ENCODE data around the gene PTEN.
"Not testable (repeated sequence)": the region's sequence is repeated elsewhere in the genome, so short reads cannot be mapped to it uniquely, and the experiment has no call there.

PTEN gene

DNA sequence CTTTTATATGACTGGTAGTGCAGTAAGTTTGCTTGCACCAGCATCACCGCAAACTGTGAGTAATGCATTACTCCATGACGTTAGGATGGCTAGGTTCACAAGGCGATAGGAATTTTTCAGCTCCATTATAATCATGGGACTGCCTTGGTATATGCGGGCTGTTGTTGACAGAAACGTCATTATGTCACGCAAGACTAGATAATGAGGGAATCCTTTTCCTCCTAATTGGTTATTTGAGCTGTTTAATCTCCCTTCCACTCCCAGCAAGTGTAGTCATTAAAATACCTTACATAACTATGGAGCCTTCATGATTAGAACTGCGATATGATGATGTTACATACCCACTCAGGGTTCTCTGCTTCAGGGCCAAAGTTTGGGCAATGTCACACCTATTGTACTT is 17.4 kb upstream of the PTEN start:
- DNase-seq, result no peak

DNA sequence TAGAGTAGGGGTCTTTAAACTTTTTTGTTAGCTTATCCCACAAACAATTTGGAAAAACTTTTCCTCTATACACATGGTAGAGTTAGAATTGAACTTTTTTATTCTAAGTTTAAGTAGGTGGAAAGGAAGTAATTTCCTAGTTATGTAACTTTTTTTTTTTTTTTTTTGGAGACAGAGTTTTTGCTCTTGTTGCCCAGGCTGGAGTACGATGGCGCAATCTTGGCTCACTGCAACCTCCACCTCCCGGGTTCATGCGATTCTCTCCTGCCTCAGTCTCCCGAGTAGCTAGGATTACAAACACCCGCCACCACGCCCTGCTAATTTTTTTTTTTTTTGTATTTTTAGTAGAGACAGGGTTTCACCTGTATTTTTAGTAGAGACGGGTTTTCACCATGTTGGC is 16.7 kb upstream of the PTEN start:
- DNase-seq, result not testable (repeated sequence)

DNA sequence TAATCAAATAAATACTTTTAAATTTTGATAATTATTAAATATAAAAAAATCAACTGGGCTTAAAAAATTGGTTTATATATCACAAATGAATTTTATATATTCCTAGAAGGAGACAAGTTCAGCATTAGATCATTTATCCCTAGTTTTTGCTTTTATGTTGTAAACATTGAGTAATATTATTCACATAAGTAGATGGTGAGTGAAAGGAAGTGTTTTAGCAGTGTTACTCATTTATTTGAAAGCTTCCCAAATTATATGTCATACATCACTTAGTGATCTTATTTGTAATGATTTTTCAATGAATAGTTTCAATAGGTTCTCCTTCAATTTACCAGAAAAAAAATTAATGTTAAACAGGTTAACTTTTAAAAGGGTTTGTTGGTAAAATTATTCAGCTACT is 15.9 kb upstream of the PTEN start:
- no peak for DNase-seq

DNA sequence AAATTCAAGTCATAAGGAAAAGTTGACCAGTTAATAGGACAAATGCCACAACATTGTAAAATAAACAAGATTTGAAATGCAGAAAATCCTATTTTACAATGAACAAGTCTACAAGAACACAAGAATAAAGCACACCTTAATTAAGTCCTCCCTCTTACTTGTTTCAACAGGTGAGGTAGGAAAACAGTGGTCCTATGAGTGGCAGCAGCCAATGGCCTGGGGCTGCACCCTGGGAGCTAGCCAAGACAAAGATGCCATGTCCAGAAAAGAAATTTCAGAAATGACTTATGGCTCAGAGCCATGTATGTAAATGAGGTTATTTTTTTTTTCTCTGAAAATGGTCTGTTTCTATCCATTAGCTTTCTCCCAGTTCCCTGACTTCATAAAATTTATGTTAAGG is 14.4 kb upstream of the PTEN start:
- DNase-seq, result no peak

DNA sequence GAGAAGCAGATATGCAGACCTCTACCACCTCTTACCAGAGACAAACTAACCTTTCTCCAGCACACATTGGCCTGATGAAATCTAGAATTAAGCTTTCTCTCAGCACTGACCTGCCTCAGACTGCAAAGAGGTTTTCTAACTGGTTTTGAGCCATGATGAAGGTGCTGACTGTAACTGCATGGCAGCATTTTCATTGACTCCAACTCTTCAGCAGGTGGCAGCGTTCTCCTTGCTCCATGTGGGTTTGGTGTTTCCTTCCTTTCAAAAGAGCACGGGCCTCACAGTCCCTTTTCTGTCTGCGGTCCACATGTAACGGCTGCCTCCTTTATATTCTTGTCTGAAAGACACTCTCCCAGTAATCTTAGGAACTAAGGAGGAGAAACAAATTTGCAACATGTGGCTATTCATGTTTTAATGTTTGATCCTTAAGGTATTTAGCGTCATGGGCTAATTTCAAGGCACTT is 12.7 kb upstream of the PTEN start:
- DNase-seq, result no peak

DNA sequence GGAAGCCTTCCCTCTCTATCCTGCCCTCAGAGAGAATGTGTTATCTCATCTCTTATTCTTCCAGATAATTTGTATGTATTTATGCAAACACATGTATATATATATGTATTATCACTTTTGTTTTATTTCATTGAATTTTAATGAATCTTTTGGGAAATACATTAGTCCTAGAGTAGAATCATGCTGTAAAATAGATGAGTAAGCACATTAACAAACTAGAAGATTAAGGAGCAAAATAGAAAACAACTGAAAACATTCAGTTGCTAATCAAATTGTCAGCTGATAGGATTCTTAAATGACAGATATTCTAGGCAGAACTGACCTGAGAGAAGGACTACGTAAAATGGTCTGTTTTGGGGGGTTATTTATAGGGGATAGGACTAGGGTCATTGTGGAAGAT is 11.3 kb upstream of the PTEN start:
- DNase-seq, result no peak

DNA sequence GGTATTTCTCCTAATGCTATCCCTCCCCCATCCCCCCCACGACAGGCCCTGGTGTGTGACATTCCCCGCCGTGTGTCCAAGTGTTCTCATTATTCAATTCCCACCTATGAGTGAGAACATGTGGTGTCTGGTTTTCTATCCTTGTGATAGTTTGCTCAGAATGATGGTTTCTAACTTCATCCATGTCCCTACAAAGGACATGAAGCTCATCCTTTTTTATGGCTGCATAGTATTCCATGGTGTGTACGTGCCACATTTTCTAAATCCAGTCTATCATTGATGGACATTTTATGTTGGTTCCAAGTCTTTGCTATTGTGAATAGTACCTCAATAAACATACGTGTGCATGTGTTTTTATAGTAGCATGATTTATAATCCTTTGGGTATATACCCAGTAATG is 8.2 kb upstream of the PTEN start:
- DNase-seq, result not testable (repeated sequence)

DNA sequence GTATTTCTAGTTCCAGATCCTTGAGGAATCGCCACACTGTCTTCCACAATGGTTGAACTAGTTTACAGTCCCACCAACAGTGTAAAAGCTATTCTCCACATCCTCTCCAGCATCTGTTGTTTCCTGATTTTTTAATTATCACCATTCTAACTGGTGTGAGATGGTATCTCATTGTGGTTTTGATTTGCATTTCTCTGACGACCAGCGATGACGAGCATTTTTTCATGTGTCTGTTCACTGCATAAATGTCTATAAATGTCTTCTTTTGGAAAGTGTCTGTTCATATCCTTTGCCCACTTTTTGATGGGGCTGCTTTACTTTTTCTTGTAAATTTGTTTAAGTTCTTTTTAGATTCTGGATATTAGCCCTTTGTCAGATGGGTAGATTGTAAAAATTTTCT is 7.8 kb upstream of the PTEN start:
- not testable (repeated sequence) for DNase-seq

DNA sequence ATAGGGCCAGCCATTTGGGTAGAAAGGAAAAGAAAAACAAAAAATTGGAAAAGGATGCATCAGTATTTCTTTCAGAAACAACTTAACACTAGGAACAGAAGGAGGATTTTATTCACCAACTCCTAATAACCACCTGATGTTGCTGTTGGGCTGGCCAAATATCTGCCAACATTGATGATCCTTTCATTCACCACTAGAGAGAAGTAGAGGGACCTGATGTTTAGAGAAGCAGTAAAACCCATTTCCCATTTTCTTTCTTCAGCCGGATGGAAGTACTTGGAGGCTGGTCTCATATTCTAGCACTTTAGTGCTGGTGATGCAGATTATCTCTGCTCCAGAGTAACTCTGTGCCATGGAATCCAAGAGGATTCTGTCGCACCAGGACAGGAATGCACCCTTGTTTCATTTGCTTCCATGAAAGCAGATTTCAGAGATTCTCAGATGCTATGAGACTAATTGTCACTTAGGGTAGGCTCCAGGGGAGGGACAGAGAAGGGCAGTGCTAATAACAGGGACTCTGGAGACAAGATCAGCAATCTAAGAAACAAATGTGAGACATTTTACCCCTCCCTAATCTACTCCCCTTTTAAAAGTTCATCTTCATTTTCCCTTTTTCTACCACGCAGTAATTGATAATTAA is 3.1 kb upstream of the PTEN start:
- DNase-seq, result peak; percentile 35

DNA sequence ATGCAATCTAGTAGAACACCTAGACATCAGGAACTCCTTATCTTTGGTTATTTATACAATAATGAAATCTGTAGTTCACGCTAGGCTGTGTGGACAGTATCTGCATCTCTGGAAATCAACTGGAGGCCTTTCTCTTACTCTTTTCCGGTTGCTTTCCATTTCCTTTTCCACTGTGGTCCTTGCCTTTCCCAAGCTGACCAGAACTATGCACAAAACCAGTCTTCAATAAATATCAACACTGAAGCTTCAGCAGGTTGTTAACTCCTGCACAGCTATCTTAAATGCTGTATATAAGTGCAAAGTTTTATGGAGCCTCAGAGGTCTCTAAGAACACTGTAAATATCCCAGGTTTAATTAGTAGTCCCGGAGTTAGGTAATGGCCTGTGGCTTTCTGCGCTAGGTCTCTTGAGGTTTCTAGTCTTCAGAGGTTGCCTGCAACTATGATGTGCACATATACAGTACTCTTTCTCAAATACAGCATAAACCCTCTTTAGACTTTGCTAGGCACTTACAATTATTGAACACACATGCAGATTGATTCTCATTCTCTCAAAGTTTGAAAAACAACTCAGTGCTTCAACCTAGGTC is 2.5 kb upstream of the PTEN start:
- no peak for DNase-seq

DNA sequence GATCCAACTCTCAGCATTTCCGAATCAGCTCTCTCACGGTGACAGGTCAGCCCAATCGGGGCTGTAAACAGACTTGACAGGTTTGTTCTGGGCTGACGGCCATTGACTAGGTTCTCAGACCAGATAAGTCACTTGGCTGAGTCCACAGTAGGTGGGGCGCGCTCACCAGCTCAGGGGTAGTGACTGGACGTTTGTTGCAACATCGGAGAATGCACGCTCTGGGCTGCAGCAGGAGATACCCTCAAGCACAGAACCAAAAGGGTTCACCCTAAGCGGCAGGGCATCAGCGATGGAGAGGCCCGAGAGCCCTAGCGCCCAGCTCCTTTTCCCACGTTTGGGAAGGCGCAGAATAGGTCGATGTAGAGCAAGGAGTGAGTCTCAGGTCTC is 1.9 kb upstream of the PTEN start:
- DNase-seq, result no peak

DNA sequence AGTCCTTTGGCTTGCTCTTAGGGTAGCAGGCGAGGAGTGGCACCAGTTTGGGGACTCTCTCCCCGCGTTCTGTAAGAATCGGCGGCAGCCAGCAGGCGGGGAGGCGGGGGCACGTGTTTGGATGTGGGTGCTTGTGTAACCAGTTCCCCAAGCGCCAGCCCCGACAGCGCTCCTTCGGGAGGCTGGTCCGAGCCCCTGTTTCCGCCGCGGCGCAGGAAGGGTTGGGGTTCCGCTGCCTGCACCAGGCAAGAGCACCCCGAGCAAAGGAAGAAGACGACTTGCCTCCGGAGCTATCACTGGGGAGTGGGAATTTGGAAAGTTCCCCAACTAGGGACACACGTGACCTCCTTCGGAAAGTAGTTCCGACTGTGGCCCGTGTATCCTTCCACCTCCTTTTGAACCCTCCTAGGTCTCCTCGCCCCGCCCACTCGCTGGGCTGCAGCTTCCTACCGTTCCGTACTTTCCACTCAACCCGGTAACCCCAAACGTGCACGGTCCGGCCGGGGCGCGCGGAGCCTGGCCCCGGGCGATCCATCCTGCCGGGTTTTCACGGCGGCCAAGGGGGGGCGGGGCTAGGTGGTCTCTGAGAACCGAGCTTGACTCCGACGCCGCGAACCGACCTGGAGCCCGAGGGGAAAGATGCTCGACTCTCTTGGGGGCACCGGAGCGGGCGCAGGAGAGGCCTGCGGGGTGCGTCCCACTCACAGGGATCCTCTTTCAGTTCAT is 1.3 kb upstream of the PTEN start:
- DNase-seq, result no peak

DNA sequence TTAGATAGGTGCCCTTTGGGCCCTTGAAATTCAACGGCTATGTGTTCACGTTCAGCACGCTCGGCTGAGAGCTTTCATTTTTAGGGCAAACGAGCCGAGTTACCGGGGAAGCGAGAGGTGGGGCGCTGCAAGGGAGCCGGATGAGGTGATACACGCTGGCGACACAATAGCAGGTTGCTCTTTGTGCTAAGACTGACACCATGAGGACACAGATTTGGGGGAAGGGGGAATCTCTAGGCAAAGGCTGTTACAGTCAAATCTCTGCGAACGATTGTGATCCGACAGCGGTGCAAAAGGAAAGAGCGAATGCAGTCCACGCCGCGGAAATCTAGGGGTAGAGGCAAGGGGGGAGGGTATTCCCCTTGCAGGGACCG is 759 bp upstream of the PTEN start:
- DNase-seq, result no peak

DNA sequence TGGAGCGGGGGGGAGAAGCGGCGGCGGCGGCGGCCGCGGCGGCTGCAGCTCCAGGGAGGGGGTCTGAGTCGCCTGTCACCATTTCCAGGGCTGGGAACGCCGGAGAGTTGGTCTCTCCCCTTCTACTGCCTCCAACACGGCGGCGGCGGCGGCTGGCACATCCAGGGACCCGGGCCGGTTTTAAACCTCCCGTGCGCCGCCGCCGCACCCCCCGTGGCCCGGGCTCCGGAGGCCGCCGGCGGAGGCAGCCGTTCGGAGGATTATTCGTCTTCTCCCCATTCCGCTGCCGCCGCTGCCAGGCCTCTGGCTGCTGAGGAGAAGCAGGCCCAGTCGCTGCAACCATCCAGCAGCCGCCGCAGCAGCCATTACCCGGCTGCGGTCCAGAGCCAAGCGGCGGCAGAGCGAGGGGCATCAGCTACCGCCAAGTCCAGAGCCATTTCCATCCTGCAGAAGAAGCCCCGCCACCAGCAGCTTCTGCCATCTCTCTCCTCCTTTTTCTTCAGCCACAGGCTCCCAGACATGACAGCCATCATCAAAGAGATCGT is 598 bp downstream of the PTEN start:
- DNase-seq, result not testable (repeated sequence)

DNA sequence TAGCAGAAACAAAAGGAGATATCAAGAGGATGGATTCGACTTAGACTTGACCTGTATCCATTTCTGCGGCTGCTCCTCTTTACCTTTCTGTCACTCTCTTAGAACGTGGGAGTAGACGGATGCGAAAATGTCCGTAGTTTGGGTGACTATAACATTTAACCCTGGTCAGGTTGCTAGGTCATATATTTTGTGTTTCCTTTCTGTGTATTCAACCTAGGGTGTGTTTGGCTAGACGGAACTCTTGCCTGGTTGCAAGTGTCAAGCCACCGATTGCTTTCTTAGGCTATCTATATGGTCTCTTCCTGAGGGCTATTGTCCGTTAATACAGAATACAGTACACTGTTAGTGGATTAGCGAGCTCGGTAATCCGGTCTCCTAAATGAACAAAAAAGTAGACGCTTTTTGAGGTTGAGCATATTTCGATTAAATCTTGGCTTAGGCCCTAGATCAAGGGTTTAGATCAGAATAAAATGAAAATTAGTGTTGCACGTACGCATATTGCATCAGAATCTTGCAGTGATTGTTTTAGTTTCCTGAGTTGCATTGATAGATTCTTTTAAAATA is 1.2 kb downstream of the PTEN start:
- DNase-seq, result no peak

DNA sequence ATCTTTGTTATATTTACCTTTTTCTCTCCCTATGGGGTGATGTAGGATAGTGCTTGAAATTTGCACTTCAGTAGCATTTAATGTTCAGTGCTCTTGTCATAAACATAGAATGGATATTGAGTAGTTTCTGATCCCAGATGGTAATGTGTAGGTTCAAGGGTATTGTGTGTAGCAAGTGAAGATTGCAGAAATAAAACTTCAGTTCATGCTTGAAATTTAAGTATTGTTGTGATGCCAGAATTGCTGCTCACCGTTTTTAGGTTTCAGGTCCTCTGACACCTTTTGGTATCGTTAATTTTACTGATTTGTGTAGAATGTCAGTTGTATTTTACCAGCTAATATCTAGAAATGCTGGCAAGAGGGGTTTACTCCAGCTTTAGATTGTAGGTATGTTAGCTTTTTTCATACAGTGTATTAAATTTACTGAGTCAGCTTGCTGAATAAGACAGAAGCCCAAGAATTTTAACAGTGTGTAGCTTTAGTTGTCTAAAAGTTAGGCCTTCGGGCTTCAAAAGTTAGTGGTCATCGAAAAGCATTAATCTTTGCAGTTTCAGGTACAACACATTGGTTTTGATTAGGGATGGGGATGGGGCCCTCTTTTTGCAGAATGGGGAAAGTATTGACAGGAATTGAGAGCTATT is 1.9 kb downstream of the PTEN start:
- DNase-seq, result no peak

DNA sequence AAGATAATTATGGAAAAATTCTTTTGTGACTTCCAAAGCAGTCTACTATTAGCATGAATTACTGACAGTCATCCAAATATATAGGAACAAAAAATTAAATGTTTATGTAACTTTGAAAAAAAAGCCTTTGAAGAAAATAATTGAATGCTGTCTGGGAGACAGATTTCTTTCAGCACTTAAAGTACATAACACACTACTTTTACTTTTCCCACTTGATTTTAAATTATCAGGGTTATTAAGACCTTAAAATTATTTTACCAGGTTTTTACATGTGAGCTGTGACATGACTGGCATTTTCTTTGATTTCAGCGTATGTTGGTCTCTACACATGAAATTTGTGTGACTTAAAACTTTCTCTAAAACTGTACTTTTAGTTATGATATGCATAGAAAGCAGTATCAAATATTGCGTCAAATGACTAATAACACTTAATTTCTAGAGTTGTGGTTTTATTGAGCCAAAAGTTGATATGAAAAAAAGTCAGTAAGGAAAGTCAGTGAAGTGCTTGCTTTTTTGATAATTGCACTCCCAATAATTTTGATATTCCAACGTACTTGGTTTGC is 3.1 kb downstream of the PTEN start:
- DNase-seq, result no peak

DNA sequence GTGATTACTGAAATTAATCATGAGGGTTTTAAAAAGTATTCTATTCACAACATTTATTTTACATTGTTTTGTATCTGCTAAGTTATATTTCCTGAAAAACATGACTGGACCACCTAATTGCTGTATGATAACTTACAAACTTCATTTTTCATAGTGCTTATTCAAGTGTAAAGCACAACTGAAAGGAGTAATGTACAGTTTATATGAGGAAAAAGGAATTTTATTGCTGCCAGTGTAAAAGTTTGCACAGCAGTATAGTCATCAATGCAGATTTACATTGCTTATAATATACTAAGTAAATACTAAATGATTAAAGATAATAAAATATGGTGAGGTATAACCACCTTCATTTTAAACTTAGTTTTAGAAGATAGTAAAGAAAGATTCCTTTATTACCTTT is 4.0 kb downstream of the PTEN start:
- no peak for DNase-seq

DNA sequence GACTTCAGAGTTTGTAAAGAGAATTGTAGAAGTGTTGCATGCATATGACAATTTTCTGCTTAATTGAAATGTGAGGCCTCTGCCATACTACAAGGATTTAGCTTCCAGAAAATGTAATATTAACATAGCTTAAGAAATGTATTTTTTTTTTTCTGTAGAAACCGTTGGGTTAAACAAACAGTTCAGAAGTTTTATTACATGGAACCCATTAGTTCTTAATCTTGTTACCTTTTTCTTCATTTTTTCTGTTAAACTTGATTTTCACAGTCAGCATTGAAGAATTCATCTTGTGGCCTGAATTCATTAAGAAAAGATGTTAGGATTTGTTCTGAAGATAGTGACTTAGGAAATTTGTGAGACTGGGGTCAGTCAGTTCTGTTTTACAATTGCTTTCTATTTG is 4.9 kb downstream of the PTEN start:
- DNase-seq, result no peak

DNA sequence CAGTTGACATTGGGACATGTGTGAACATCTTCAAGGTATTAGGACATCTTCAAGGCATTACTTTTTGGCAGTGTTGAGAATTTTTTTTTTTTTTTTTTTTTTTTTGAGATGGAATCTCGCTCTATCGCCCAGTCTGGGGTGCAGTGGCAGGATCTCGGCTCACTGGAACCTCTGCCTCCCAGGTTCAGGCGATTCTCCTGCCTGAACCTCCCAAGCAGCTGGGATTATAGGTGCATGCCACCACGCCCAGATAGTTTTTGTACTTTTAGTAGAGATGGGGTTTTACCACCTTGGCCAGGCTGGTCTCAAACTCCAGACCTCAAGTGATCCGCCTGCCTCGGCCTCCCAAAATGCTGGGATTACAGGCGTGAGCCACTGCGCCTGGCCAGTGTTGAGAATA is 5.7 kb downstream of the PTEN start:
- DNase-seq, result not testable (repeated sequence)

DNA sequence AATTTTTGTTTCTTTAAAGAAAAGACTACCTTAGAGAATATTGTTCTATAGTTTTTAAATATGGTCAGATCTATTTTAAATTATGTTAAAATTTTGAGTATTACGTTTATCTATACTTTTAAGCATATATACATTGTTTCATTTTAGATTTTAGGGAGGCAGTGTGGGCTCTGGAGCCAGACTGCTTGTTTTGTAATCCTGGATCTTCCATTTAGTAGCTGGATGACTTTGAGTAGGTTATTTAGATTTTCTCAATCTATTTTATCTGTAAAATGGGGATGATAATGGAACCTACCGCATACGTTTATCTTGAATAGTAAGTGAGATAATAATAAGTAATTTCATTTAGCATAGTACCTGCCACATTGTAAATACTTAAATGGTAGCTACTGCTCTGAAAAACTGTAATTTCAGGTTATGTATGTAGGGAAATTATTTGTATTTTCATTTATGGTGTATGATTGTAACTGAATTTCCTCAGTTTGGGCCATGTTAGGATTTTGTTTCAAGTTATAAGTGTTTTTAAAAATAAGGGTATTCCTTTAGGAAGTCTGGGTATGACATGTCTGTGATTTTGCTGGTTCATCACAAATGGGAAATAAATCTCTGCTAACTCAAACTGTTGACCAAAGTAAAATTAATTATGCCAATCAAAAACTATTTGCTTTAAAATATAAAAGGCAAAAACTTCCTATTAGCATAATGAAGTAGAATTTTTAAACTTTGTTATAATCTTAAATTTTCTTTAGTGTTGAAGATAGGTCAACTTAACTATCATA is 6.5 kb downstream of the PTEN start:
- DNase-seq, result no peak

DNA sequence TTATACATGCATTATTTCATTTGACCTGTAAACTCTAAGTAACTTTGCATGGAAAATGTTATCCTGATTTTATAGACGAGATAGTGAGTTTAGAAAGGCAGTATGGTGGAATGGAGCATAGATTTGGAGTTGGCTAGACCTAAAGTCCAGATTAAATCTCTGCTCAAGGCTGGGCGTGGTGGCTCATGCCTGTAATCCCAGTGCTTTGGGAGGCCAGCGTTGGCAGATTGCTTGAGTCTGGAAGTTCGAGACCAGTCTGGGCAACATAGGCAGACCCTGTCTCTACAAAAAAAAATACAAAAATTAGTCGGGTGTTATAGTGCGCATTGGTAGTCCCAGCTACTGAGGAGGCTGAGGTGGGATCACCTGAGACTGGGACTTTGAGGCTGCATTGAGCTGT is 9.4 kb downstream of the PTEN start:
- DNase-seq, result no peak

All from NCI-H446 treated with DMSO at 0.1 percent for 48 hours (cell line).